BLaER1 treated with 17β-estradiol and CSF1 and Interleukin-3, amounts not matched to agents 10 nM and 100 nM (cell line): Measurements from ENCODE around the gene XYLT2.
"Not testable (repeated sequence)": the region's sequence is repeated elsewhere in the genome, so short reads cannot be mapped to it uniquely, and the experiment has no call there.

Experiments used
- H3K27ac ChIP-seq, 11 experiments: shearing (Covaris generic); formaldehyde crosslinking; 2 replicates each; pipeline ENCODE4 v1.8.1; 2022
- H3K27me3 ChIP-seq, 11 experiments: shearing (Covaris generic); formaldehyde crosslinking; 2 replicates each; pipeline ENCODE4 v1.8.1; 2022
- H3K36me3 ChIP-seq, 11 experiments: shearing (Covaris generic); formaldehyde crosslinking; 2 replicates each; pipeline ENCODE4 v1.8.1; 2022
- H3K4me1 ChIP-seq, 10 experiments: shearing (Covaris generic); formaldehyde crosslinking; 2 replicates each; pipeline ENCODE4 v1.8.1; 2022
- H3K4me2 ChIP-seq, 11 experiments: shearing (Covaris generic); formaldehyde crosslinking; 2 replicates each; pipeline ENCODE4 v1.8.1; 2022
- H3K4me3 ChIP-seq, 10 experiments: shearing (Covaris generic); formaldehyde crosslinking; 2 replicates each; pipeline ENCODE4 v1.8.1; 2022
- H3K9ac ChIP-seq, 11 experiments: shearing (Covaris generic); formaldehyde crosslinking; 2 replicates each; pipeline ENCODE4 v1.8.1; 2022
- H3K9me3 ChIP-seq, 11 experiments: shearing (Covaris generic); formaldehyde crosslinking; replicated peaks in 1 of 11; 2 replicates each; pipeline ENCODE4 v1.8.1; 2022
- H4K20me1 ChIP-seq, 11 experiments: shearing (Covaris generic); formaldehyde crosslinking; 2 replicates each; pipeline ENCODE4 v1.8.1; 2022
- Cebpa-rat ChIP-seq, 11 experiments: shearing (Covaris generic); IDR thresholded peaks; 2 replicates each; pipeline ENCODE4 v1.8.1; 2022

Gene XYLT2

GRCh38 chr17:50304781-50305404, 41.0 kb upstream of the XYLT2 start:
- H4K20me1 ChIP-seq: no peaks in the 10 kb centered on the region
- H3K9me3 ChIP-seq: no peaks in the 10 kb centered on the region
- no peaks in the 10 kb centered on the region for H3K27me3 ChIP-seq
- H3K9ac ChIP-seq: peak overlapping the region in 2 of 11 experiments; percentile 1 to 13; a peak in 1 of 22 replicates
- H3K4me3 ChIP-seq: no peak overlapping the region
- TF ChIP-seq Cebpa-rat (IDR thresholded peaks at IDR 0.05): 0 out of 22 replicates have a peak, but pooled peaks of 1 of the 11 experiments have one; percentile 17
- H3K4me2 ChIP-seq: peak overlapping the region in 9 of 11 experiments; percentile 29 to 70 (median 47); a peak in 17 of 22 replicates
- peaks cover 0 to 40% (median 33%) of the 10 kb centered on the region in 10 experiments; a peak in 16 of 20 replicates for H3K4me1 ChIP-seq
- H3K36me3 ChIP-seq: no peaks in the 10 kb centered on the region
- peak overlapping the region in 2 of 11 experiments; percentile 40 to 55; a peak in 4 of 22 replicates for H3K27ac ChIP-seq

- no peak overlapping the region for H3K27ac ChIP-seq
- H3K9ac ChIP-seq: no peak overlapping the region
- TF ChIP-seq Cebpa-rat (IDR thresholded peaks at IDR 0.05): no peak
- H4K20me1 ChIP-seq: no peaks in the 10 kb centered on the region
- H3K9me3 ChIP-seq: no peaks in the 10 kb centered on the region
- H3K4me2 ChIP-seq: no peak overlapping the region
- peaks cover 0 to 15% (median 13%) of the 10 kb centered on the region in 10 experiments; a peak in 16 of 20 replicates for H3K4me1 ChIP-seq
- no peaks in the 10 kb centered on the region for H3K27me3 ChIP-seq
- H3K4me3 ChIP-seq: no peak overlapping the region
- H3K36me3 ChIP-seq: no peaks in the 10 kb centered on the region
Observed at GRCh38 chr17:50307654-50308053, 38.3 kb upstream of the XYLT2 start.

- no peak overlapping the region for H3K4me3 ChIP-seq
- no peak overlapping the region for H3K4me2 ChIP-seq
- no peak overlapping the region for H3K27ac ChIP-seq
- no peaks in the 10 kb centered on the region for H3K36me3 ChIP-seq
- H3K9ac ChIP-seq: no peak overlapping the region
- no peaks in the 10 kb centered on the region for H3K9me3 ChIP-seq
- no peak for TF ChIP-seq Cebpa-rat (IDR thresholded peaks at IDR 0.05)
- no peaks in the 10 kb centered on the region for H3K27me3 ChIP-seq
- no peaks in the 10 kb centered on the region for H4K20me1 ChIP-seq
- H3K4me1 ChIP-seq: peaks cover 0 to 15% (median 12%) of the 10 kb centered on the region in 10 experiments; a peak in 15 of 20 replicates
Observed at GRCh38 chr17:50308666-50309065, 37.3 kb upstream of the XYLT2 start.

GRCh38 chr17:50310455-50311111, 35.3 kb upstream of the XYLT2 start:
- no peaks in the 10 kb centered on the region for H3K36me3 ChIP-seq
- TF ChIP-seq Cebpa-rat (IDR thresholded peaks at IDR 0.05): no peak
- H3K9me3 ChIP-seq: no peaks in the 10 kb centered on the region
- H3K4me2 ChIP-seq: no peak overlapping the region
- no peak overlapping the region for H3K9ac ChIP-seq
- no peaks in the 10 kb centered on the region for H4K20me1 ChIP-seq
- no peaks in the 10 kb centered on the region for H3K27me3 ChIP-seq
- no peak overlapping the region for H3K27ac ChIP-seq
- no peak overlapping the region for H3K4me3 ChIP-seq
- H3K4me1 ChIP-seq: peaks cover 0 to under 1% (median 0%) of the 10 kb centered on the region in 10 experiments; a peak in 2 of 20 replicates

GRCh38 chr17:50311112-50311460, 34.8 kb upstream of the XYLT2 start:
- Histone ChIP-seq H3K27ac (no peak overlapping the region), H3K4me2 (no peak overlapping the region), H3K4me1 (peaks cover 0 to 5% (median 3%) of the 10 kb centered on the region in 10 experiments; a peak in 9 of 20 replicates), H3K27me3 (no peaks in the 10 kb centered on the region), H4K20me1 (no peaks in the 10 kb centered on the region), H3K9ac (no peak overlapping the region), H3K4me3 (no peak overlapping the region), H3K9me3 (no peaks in the 10 kb centered on the region), H3K36me3 (no peaks in the 10 kb centered on the region)
- no peak for TF ChIP-seq Cebpa-rat (IDR thresholded peaks at IDR 0.05)

GRCh38 chr17:50311483-50311882, 34.4 kb upstream of the XYLT2 start:
- H3K4me3 ChIP-seq: no peak overlapping the region
- H3K9ac ChIP-seq: no peak overlapping the region
- no peaks in the 10 kb centered on the region for H3K27me3 ChIP-seq
- no peaks in the 10 kb centered on the region for H3K9me3 ChIP-seq
- peaks cover 0 to 7% (median 4%) of the 10 kb centered on the region in 10 experiments; a peak in 9 of 20 replicates for H3K4me1 ChIP-seq
- no peak overlapping the region for H3K27ac ChIP-seq
- H4K20me1 ChIP-seq: no peaks in the 10 kb centered on the region
- no peak for TF ChIP-seq Cebpa-rat (IDR thresholded peaks at IDR 0.05)
- no peaks in the 10 kb centered on the region for H3K36me3 ChIP-seq
- no peak overlapping the region for H3K4me2 ChIP-seq

GRCh38 chr17:50312308-50312707, 33.6 kb upstream of the XYLT2 start:
- Histone ChIP-seq H3K9me3 (no peaks in the 10 kb centered on the region), H3K4me2 (no peak overlapping the region), H3K27ac (no peak overlapping the region), H3K4me1 (peaks cover 0 to 7% (median 4%) of the 10 kb centered on the region in 10 experiments; a peak in 9 of 20 replicates), H3K27me3 (no peaks in the 10 kb centered on the region), H3K4me3 (no peak overlapping the region), H3K36me3 (no peaks in the 10 kb centered on the region), H4K20me1 (no peaks in the 10 kb centered on the region), H3K9ac (no peak overlapping the region)
- no peak for TF ChIP-seq Cebpa-rat (IDR thresholded peaks at IDR 0.05)

- H3K27me3 ChIP-seq: no peaks in the 10 kb centered on the region
- no peaks in the 10 kb centered on the region for H3K9me3 ChIP-seq
- no peak overlapping the region for H3K27ac ChIP-seq
- no peak overlapping the region for H3K4me3 ChIP-seq
- H3K9ac ChIP-seq: no peak overlapping the region
- peaks cover 0 to 12% (median 4%) of the 10 kb centered on the region in 10 experiments; a peak in 9 of 20 replicates for H3K4me1 ChIP-seq
- no peaks in the 10 kb centered on the region for H3K36me3 ChIP-seq
- TF ChIP-seq Cebpa-rat (IDR thresholded peaks at IDR 0.05): no peak
- no peaks in the 10 kb centered on the region for H4K20me1 ChIP-seq
- no peak overlapping the region for H3K4me2 ChIP-seq
Observed at GRCh38 chr17:50314456-50315011, 31.4 kb upstream of the XYLT2 start.

- no peaks in the 10 kb centered on the region for H3K36me3 ChIP-seq
- no peaks in the 10 kb centered on the region for H3K9me3 ChIP-seq
- H3K4me3 ChIP-seq: no peak overlapping the region
- peak overlapping the region in 5 of 11 experiments; percentile 9 to 40 (median 34); a peak in 5 of 22 replicates for H3K4me2 ChIP-seq
- no peaks in the 10 kb centered on the region for H3K27me3 ChIP-seq
- H3K27ac ChIP-seq: no peak overlapping the region
- H4K20me1 ChIP-seq: no peaks in the 10 kb centered on the region
- H3K9ac ChIP-seq: no peak overlapping the region
- TF ChIP-seq Cebpa-rat (IDR thresholded peaks at IDR 0.05): no peak
- H3K4me1 ChIP-seq: peaks cover 0 to 12% (median 4%) of the 10 kb centered on the region in 10 experiments; a peak in 9 of 20 replicates
Observed at GRCh38 chr17:50316016-50316587, 29.8 kb upstream of the XYLT2 start.

GRCh38 chr17:50316660-50317059, 29.3 kb upstream of the XYLT2 start:
- not testable (repeated sequence) for H3K27me3 ChIP-seq, H4K20me1 ChIP-seq, H3K9me3 ChIP-seq, H3K4me2 ChIP-seq, H3K4me3 ChIP-seq, H3K9ac ChIP-seq, H3K36me3 ChIP-seq, H3K27ac ChIP-seq
- peaks cover 0 to 12% (median 4%) of the 10 kb centered on the region in 10 experiments; a peak in 9 of 20 replicates for H3K4me1 ChIP-seq
